ENCODE measurements around the gene VWA1. TPM values are rescaled to one million over a fixed set of nuclear protein-coding genes. Genes with fewer than 3 reads are reported as not detected.
"Not testable (repeated sequence)": the region's sequence is repeated elsewhere in the genome, so short reads cannot be mapped to it uniquely, and the experiment has no call there.

The VWA1 gene
- total RNA-seq, 4 donors from 2014 or later: 14.5 to 27.6 (median 19.8) TPM

- WGBS: 95% methylated on average over 22 of the region's 22 CpGs
- TF ChIP-seq POLR2A (IDR thresholded peaks at IDR 0.05) (no peak), EP300 (IDR thresholded peaks at IDR 0.05) (no peak), CTCF (IDR thresholded peaks at IDR 0.05) (no peak), POLR2AphosphoS5 (IDR thresholded peaks at IDR 0.05) (no peak)
- Histone ChIP-seq H3K9me3 (no peaks in the 10 kb centered on the region), H3K27me3 (no peaks in the 10 kb centered on the region), H3K4me1 (peaks cover 19% of the 10 kb centered on the region), H3K27ac (no peak overlapping the region), H3K36me3 (peaks cover 44% of the 10 kb centered on the region), H3K4me3 (no peak overlapping the region)
- no peak for DNase-seq (ENCODE audit: low spot score in 2 of 2)
Observed at GRCh38 chr1:1477206-1477605, 41.7 kb downstream of the VWA1 start.

- Histone ChIP-seq H3K27ac (no peak overlapping the region), H3K4me1 (no peaks in the 10 kb centered on the region), H3K27me3 (no peaks in the 10 kb centered on the region), H3K36me3 (peaks cover 67% of the 10 kb centered on the region), H3K4me3 (no peak overlapping the region), H3K9me3 (no peaks in the 10 kb centered on the region)
- TF ChIP-seq CTCF (IDR thresholded peaks at IDR 0.05): no peak
- TF ChIP-seq EP300 (IDR thresholded peaks at IDR 0.05): no peak
- TF ChIP-seq POLR2AphosphoS5 (IDR thresholded peaks at IDR 0.05): no peak
- TF ChIP-seq POLR2A (IDR thresholded peaks at IDR 0.05): no peak
- 80% methylated on average over 1 of the region's 42 CpGs for WGBS
- no peak for DNase-seq (ENCODE audit: low spot score in 2 of 2)
Observed at GRCh38 chr1:1479547-1480487, 44.3 kb downstream of the VWA1 start.

- peaks cover 73% of the 10 kb centered on the region for H3K36me3 ChIP-seq
- not testable (repeated sequence) for H3K4me3 ChIP-seq
Observed at GRCh38 chr1:1480488-1480867, 45.0 kb downstream of the VWA1 start.

GRCh38 chr1:1481811-1482210 is 46.3 kb downstream of the VWA1 start:
- WGBS: 100% methylated on average over 5 of the region's 30 CpGs
- not testable (repeated sequence) for H3K4me1 ChIP-seq; DNase-seq (ENCODE audit: low spot score in 2 of 2); H3K4me3 ChIP-seq; H3K9me3 ChIP-seq; H3K27ac ChIP-seq; H3K27me3 ChIP-seq
- peaks cover 84% of the 10 kb centered on the region for H3K36me3 ChIP-seq

More at GRCh38 chr1:1480488-1480867, 45.0 kb downstream of the VWA1 start:
- not testable (repeated sequence) for H3K27me3 ChIP-seq; H3K4me1 ChIP-seq; H3K9me3 ChIP-seq; DNase-seq (ENCODE audit: low spot score in 2 of 2); H3K27ac ChIP-seq
- no CpG with 5 or more reads among the region's 16 CpGs for WGBS

- Histone ChIP-seq H3K27ac (no peak overlapping the region), H3K36me3 (peaks cover 84% of the 10 kb centered on the region), H3K4me3 (no peak overlapping the region), H3K27me3 (no peaks in the 10 kb centered on the region), H3K4me1 (no peaks in the 10 kb centered on the region), H3K9me3 (no peaks in the 10 kb centered on the region)
- DNase-seq (ENCODE audit: low spot score in 2 of 2): no peak
- TF ChIP-seq POLR2A (IDR thresholded peaks at IDR 0.05) (no peak), CTCF (IDR thresholded peaks at IDR 0.05) (no peak)
- 93% methylated on average over 14 of the region's 14 CpGs for WGBS
Observed at GRCh38 chr1:1482856-1483255, 47.4 kb downstream of the VWA1 start.

- no peaks in the 10 kb centered on the region for H3K4me1 ChIP-seq
- no peaks in the 10 kb centered on the region for H3K27me3 ChIP-seq
- H3K9me3 ChIP-seq: no peaks in the 10 kb centered on the region
- WGBS: 89% methylated on average over 14 of the region's 16 CpGs
- no peak for DNase-seq (ENCODE audit: low spot score in 2 of 2)
- no peak overlapping the region for H3K27ac ChIP-seq
- peaks cover 85% of the 10 kb centered on the region for H3K36me3 ChIP-seq
- no peak overlapping the region for H3K4me3 ChIP-seq
- TF ChIP-seq POLR2A (IDR thresholded peaks at IDR 0.05) (no peak), EP300 (IDR thresholded peaks at IDR 0.05) (no peak), POLR2AphosphoS5 (IDR thresholded peaks at IDR 0.05) (no peak), CTCF (IDR thresholded peaks at IDR 0.05) (no peak)
Observed at GRCh38 chr1:1483714-1484113, 48.2 kb downstream of the VWA1 start.

GRCh38 chr1:1484976-1485750 is 49.7 kb downstream of the VWA1 start:
- H3K36me3 ChIP-seq: peaks cover 87% of the 10 kb centered on the region
- H3K9me3 ChIP-seq: not testable (repeated sequence)
- WGBS: 90% methylated on average over 16 of the region's 46 CpGs

GRCh38 chr1:1485755-1486317 is 50.3 kb downstream of the VWA1 start:
- H3K36me3 ChIP-seq: peaks cover 87% of the 10 kb centered on the region
- H3K4me3 ChIP-seq; H3K9me3 ChIP-seq; H3K27me3 ChIP-seq; H3K4me1 ChIP-seq; DNase-seq (ENCODE audit: low spot score in 2 of 2); H3K27ac ChIP-seq: not testable (repeated sequence)
- 99% methylated on average over 12 of the region's 31 CpGs for WGBS

More at GRCh38 chr1:1484976-1485750, 49.7 kb downstream of the VWA1 start:
- not testable (repeated sequence) for H3K27ac ChIP-seq; H3K27me3 ChIP-seq; DNase-seq (ENCODE audit: low spot score in 2 of 2); H3K4me1 ChIP-seq; H3K4me3 ChIP-seq

Measured in suprapubic skin (tissue), 4 donors.